Mammary epithelial cell (primary cell): ENCODE data around the gene GSTCD.

Source experiments
- EZH2 ChIP-seq: IDR thresholded peaks from 2 replicates; pipeline ENCODE4 v1.6.1; 2012; ENCODE audit warnings: low read length, inconsistent platforms, borderline replicate concordance
- TF ChIP-seq, protein P1 (sequence below), 2 donors: IDR thresholded peaks in 1 of 2; conservative IDR thresholded peaks in 1 of 2; 2 replicates each; pipeline ENCODE4 v1.5.1; 2011 to 2012; ENCODE audit warnings: inconsistent platforms in 2 of 2, low read length in 2 of 2, mild to moderate bottlenecking in 2 of 2, control low read depth in 1 of 2, low read depth in 1 of 2; ENCODE audit not compliant: insufficient read depth in 1 of 2; ENCODE audit errors: extremely low read depth in 1 of 2

- TF ChIP-seq, protein P1, sequence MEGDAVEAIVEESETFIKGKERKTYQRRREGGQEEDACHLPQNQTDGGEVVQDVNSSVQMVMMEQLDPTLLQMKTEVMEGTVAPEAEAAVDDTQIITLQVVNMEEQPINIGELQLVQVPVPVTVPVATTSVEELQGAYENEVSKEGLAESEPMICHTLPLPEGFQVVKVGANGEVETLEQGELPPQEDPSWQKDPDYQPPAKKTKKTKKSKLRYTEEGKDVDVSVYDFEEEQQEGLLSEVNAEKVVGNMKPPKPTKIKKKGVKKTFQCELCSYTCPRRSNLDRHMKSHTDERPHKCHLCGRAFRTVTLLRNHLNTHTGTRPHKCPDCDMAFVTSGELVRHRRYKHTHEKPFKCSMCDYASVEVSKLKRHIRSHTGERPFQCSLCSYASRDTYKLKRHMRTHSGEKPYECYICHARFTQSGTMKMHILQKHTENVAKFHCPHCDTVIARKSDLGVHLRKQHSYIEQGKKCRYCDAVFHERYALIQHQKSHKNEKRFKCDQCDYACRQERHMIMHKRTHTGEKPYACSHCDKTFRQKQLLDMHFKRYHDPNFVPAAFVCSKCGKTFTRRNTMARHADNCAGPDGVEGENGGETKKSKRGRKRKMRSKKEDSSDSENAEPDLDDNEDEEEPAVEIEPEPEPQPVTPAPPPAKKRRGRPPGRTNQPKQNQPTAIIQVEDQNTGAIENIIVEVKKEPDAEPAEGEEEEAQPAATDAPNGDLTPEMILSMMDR (conservative IDR thresholded peaks at IDR 0.05 in 1 of 2, IDR thresholded peaks at IDR 0.05 in 1 of 2; ENCODE audit: extremely low read depth in 1 of 2, insufficient read depth in 1 of 2, low read depth in 1 of 2, low read length in 2 of 2) = no peak
- no peak for TF ChIP-seq EZH2
Observed at GRCh38 chr4:105767579-105767978, 59.0 kb downstream of the GSTCD start.
